Measurements from ENCODE around the gene ARRDC5. TPM values are rescaled to one million over a fixed set of nuclear protein-coding genes. Genes with fewer than 3 reads are reported as not detected.
A peak's percentile ranks its signal among the peaks of the same experiment; 100 is the strongest.

Gene ARRDC5
- total and polyA plus RNA-seq, 7 donors, result not detected

DNA sequence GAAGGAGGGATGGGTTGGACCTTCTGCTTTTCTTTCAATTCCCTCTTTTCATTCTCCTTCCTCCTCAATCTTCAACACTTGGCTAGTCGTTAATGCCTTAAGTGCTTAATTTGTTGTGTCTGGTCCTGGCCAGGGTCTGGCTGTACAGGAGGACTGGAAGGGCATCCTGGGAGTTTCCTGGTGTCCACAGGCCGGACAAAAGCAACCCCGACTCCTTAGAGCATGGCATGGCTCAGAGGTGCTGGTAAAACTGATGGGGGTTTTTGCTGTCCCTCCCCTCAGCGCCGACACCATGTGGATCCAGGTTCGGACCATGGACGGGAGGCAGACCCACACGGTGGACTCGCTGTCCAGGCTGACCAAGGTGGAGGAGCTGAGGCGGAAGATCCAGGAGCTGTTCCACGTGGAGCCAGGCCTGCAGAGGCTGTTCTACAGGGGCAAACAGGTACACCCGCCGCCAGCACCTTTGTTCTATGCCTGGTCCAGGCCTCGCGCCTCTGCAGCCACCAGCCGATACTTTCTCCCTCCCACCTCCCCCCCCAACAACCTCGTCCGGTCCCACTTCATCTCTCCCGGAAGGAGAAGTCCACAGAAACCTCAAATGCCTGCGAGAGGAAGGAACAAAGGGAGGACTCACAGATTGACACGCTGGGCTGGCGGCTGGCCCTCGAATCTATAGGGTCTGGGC, 8.0 kb upstream of the ARRDC5 start:
- TF ChIP-seq, protein P1, sequence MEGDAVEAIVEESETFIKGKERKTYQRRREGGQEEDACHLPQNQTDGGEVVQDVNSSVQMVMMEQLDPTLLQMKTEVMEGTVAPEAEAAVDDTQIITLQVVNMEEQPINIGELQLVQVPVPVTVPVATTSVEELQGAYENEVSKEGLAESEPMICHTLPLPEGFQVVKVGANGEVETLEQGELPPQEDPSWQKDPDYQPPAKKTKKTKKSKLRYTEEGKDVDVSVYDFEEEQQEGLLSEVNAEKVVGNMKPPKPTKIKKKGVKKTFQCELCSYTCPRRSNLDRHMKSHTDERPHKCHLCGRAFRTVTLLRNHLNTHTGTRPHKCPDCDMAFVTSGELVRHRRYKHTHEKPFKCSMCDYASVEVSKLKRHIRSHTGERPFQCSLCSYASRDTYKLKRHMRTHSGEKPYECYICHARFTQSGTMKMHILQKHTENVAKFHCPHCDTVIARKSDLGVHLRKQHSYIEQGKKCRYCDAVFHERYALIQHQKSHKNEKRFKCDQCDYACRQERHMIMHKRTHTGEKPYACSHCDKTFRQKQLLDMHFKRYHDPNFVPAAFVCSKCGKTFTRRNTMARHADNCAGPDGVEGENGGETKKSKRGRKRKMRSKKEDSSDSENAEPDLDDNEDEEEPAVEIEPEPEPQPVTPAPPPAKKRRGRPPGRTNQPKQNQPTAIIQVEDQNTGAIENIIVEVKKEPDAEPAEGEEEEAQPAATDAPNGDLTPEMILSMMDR (IDR thresholded peaks at IDR 0.05), result no peak
- H3K4me3 ChIP-seq, result peak overlapping the region; percentile 79
- DNase-seq (peak in 1 of 2 donors; percentile 17), ATAC-seq (no peak)
- H3K4me1 ChIP-seq, result peaks cover 19% of the 10 kb centered on the region
- H3K27me3 ChIP-seq (ENCODE audit: insufficient read depth in 3 of 3, low read length in 2 of 3), result no peaks in the 10 kb centered on the region
- no peaks in the 10 kb centered on the region for H3K36me3 ChIP-seq (ENCODE audit: insufficient read depth in 1 of 2, low read depth in 1 of 2)
- intact Hi-C loops (cut with DNase I), result loop anchor here (1.0 to 10.0 kb wide), 8 partner anchors 36 to 176 kb away; no protein-coding TSS in a partner anchor
- no peaks in the 10 kb centered on the region for H3K9me3 ChIP-seq
- WGBS, 3 donors, result 37 to 40% (median 39%) methylated on average over 23 of the region's 23 CpGs
- H3K27ac ChIP-seq, result no peak overlapping the region

DNA sequence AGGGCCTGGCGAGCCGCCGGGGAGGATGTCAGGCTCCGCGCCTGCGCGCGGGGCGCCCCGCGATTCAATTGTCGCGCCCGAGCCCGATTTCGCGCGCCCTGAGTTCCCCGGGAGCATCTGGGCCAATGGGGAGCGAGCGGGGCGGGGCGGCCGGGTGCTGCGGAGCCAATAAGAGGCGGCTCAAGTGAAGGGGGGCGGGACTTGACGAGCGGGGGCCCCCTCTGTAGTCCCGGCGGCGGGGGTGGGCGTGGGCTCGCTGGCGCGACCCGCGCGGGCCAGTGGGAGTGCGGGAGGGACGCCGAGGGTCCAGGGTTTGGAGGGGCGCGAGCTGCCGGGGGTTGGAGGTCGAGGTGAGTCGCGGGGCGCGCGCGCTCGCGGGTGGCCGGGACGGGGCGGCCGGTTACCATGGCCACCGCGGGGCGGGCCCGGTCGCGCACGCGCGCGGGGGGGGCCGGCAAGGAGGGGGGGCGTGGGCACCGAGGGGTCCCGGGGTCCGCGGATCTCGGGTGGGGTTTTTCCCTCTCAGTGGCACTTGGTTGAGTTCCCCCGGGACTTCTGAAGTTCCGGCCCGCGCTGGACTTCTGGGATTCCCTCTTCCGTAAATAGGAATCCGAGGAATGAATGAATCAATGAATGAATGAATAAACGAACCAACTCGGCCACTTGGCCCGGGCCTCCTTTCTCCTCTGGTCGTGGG, 7.3 kb upstream of the ARRDC5 start:
- Histone ChIP-seq H3K27ac (no peak overlapping the region), H3K27me3 (ENCODE audit: insufficient read depth in 3 of 3, low read length in 2 of 3) (no peaks in the 10 kb centered on the region), H3K4me3 (peak overlapping the region; percentile 79), H3K9me3 (no peaks in the 10 kb centered on the region), H3K4me1 (peaks cover 19% of the 10 kb centered on the region), H3K36me3 (ENCODE audit: insufficient read depth in 1 of 2, low read depth in 1 of 2) (no peaks in the 10 kb centered on the region)
- ATAC-seq (peak; percentile 87 to 95 (median 91)), DNase-seq (peak; percentile 93 to 96)
- TF ChIP-seq, protein P1 (IDR thresholded peaks at IDR 0.05), result no peak
- 0 to 1% (median 0%) methylated on average over 39 to 85 of the region's 85 CpGs for WGBS, 3 donors
- intact Hi-C loops (cut with DNase I), result loop anchor here (1.0 to 10.0 kb wide), 6 partner anchors 36 to 175 kb away; no protein-coding TSS in a partner anchor

DNA sequence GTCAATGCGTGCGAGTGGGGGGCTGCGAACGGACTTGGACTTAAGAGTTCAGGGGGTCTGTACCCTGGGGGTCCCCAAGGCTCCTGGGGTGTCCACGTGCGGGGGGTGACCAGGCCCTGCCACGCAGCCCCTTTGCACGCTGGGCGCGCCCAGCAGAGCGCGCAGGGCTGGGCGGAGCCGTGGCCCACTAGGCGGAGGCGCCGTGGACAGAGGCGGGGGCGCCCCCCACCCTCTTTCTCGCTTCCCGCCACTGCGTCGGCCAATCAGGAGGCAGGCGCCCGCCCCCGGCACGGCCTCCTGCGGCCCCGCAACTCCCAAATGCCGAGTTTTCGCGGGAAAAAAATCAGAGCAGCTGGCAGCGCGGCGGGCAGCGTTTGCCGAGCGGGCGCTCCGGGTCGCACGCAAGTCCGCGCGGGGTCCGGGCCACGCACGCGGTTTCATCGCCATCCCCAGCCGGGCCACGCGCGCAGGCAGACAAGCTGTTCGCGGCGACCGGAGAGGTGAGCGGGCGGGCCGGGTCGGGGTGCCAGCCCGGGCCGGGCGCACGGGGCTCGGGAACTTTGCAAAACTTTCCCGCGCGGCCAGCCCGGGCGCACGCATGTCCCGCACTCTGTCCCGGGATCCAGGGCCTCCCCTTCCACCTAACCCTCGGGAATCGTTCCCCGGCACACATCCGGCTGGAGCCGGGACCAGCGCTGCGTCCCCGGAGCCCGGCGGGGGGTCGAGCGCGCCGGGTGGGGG, 6.6 kb upstream of the ARRDC5 start, which contains the start of gene UHRF1:
TSS of gene UHRF1 (plus strand) at position 346 of the 741 bp plus-strand sequence. CDS start 1,385 bp downstream, outside the sequence.
- ATAC-seq, result no peak
- H3K27ac ChIP-seq, result no peak within 1 kb of the TSS
- no peaks in the 10 kb centered on the region for H3K9me3 ChIP-seq
- TF ChIP-seq, protein P1 (IDR thresholded peaks at IDR 0.05), result no peak
- no peaks in the 10 kb centered on the region for H3K36me3 ChIP-seq (ENCODE audit: insufficient read depth in 1 of 2, low read depth in 1 of 2)
- 4 to 8% (median 5%) methylated on average over 58 to 89 of the region's 89 CpGs for WGBS, 3 donors
- intact Hi-C loops (cut with DNase I), result no loop called here
- no peaks in the 10 kb centered on the region for H3K27me3 ChIP-seq (ENCODE audit: insufficient read depth in 3 of 3, low read length in 2 of 3)
- H3K4me3 ChIP-seq, result peak within 1 kb of the TSS; percentile 79
- no peak for DNase-seq
- H3K4me1 ChIP-seq, result peaks cover 19% of the 10 kb centered on the region

DNA sequence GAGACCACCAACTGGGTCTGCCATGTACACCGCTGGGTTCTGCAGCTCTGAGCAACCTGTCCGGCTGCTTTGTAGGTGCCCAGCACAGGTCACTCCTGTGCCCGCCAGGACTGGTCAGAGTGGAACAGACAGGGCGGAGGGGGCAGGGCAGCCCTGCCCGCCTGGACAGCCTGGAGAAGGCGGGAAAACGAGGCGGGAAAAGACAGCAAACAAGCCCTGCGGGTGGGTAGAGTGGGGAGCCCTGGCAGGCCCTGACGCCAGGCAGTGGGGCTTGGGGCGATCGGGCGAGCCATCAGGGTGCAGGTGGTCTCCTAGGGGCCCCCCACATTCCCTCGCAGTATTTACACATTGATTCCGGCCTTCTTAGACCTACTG, 6.1 kb upstream of the ARRDC5 start:
- WGBS, 3 donors, result 77 to 83% (median 82%) methylated on average over 15 of the region's 15 CpGs
- H3K27me3 ChIP-seq (ENCODE audit: insufficient read depth in 3 of 3, low read length in 2 of 3), result no peaks in the 10 kb centered on the region
- no peaks in the 10 kb centered on the region for H3K9me3 ChIP-seq
- H3K4me3 ChIP-seq, result no peak overlapping the region
- ATAC-seq (no peak), DNase-seq (peak in 1 of 2 donors; percentile 14)
- intact Hi-C loops (cut with DNase I), result no loop called here
- TF ChIP-seq, protein P1 (IDR thresholded peaks at IDR 0.05), result no peak
- no peak overlapping the region for H3K27ac ChIP-seq
- H3K4me1 ChIP-seq, result peaks cover 19% of the 10 kb centered on the region
- H3K36me3 ChIP-seq (ENCODE audit: insufficient read depth in 1 of 2, low read depth in 1 of 2), result no peaks in the 10 kb centered on the region
